Liver (tissue), 9 donors: ENCODE measurements around the gene SCPEP1. TPM values are rescaled to one million over a fixed set of nuclear protein-coding genes. Genes with fewer than 3 reads are reported as not detected.

Experiments
- DNase-seq: peaks from one replicate; pipeline ENCODE4 v3.0.0-alpha.2; 2017; ENCODE audit warnings: low spot score
- H3K27ac ChIP-seq, 2 donors: one replicate each; pipeline ENCODE4 v1.7.0; 2013; ENCODE audit warnings: inconsistent platforms in 2 of 2, low read length in 2 of 2, control low read depth in 1 of 2, low read depth in 1 of 2, mild to moderate bottlenecking in 1 of 2
- H3K27me3 ChIP-seq, 4 donors: one replicate each; pipeline versions ENCODE4 v1.6.1 to v1.7.0; 2013; ENCODE audit warnings: low read length in 3 of 4, inconsistent platforms in 1 of 4, mild to moderate bottlenecking in 1 of 4, moderate library complexity in 1 of 4; ENCODE audit not compliant: control insufficient read depth in 4 of 4, insufficient read depth in 4 of 4
- H3K36me3 ChIP-seq, 4 donors: one replicate each; pipeline versions ENCODE4 v1.6.1 to v1.7.0; 2013; ENCODE audit warnings: low read length in 3 of 4, mild to moderate bottlenecking in 3 of 4, low read depth in 1 of 4, moderate library complexity in 1 of 4; ENCODE audit not compliant: control insufficient read depth in 4 of 4, insufficient read depth in 3 of 4
- H3K4me1 ChIP-seq, 4 donors: one replicate each; pipeline versions ENCODE4 v1.6.1 to v1.7.0; 2013; ENCODE audit warnings: low read length in 3 of 4, mild to moderate bottlenecking in 3 of 4, moderate library complexity in 1 of 4; ENCODE audit not compliant: control insufficient read depth in 4 of 4, insufficient read depth in 4 of 4
- H3K4me3 ChIP-seq, 3 donors: one replicate each; pipeline versions ENCODE4 v1.6.1 to v1.7.0; 2013; ENCODE audit warnings: low read length in 3 of 3, control low read depth in 1 of 3, low read depth in 1 of 3, mild to moderate bottlenecking in 1 of 3
- H3K9ac ChIP-seq, 2 donors: one replicate each; pipeline ENCODE4 v1.7.0; 2013; ENCODE audit warnings: low read length in 2 of 2, mild to moderate bottlenecking in 2 of 2, moderate library complexity in 2 of 2, control low read depth in 1 of 2, low read depth in 1 of 2
- H3K9me3 ChIP-seq, 4 donors: one replicate each; pipeline versions ENCODE4 v1.6.1 to v1.7.0; 2013; ENCODE audit warnings: low read length in 3 of 4; ENCODE audit not compliant: control insufficient read depth in 4 of 4
- CTCF ChIP-seq: fragments of 150-350 bp; IDR thresholded peaks from 2 replicates; pipeline ENCODE4 v1.5.1; 2017; ENCODE audit warnings: improper control_type of control experiment, low read depth, low read length; ENCODE audit not compliant: missing input control
- EGR1 ChIP-seq, 2 donors: IDR thresholded peaks; 2 replicates each; pipeline ENCODE4 v1.6.1; 2016 to 2018; ENCODE audit warnings: antibody characterized with exemption in 2 of 2, low read depth in 2 of 2
- FOXA1 ChIP-seq: IDR thresholded peaks from 2 replicates; pipeline ENCODE4 v1.6.1; 2016; ENCODE audit warnings: antibody characterized with exemption
- GABPA ChIP-seq, 2 donors: IDR thresholded peaks in 1 of 2; conservative IDR thresholded peaks in 1 of 2; 2 replicates each; pipeline ENCODE4 v1.6.1; 2016; ENCODE audit warnings: antibody characterized with exemption in 2 of 2, mild to moderate bottlenecking in 1 of 2, moderate library complexity in 1 of 2
- HNF4A ChIP-seq, 2 donors: conservative IDR thresholded peaks; 2 replicates each; pipeline ENCODE4 v1.6.1; 2016; ENCODE audit warnings: antibody characterized with exemption in 2 of 2, mild to moderate bottlenecking in 2 of 2
- HNF4G ChIP-seq: IDR thresholded peaks from 2 replicates; pipeline ENCODE4 v1.6.1; 2016; ENCODE audit warnings: antibody characterized with exemption
- JUND ChIP-seq, 2 donors: IDR thresholded peaks; 2 replicates each; pipeline ENCODE4 v1.6.1; 2016; ENCODE audit warnings: antibody characterized with exemption in 2 of 2
- MAX ChIP-seq: IDR thresholded peaks from 2 replicates; pipeline ENCODE4 v1.6.1; 2016; ENCODE audit warnings: antibody characterized with exemption
- NR2F2 ChIP-seq: IDR thresholded peaks from 2 replicates; pipeline ENCODE4 v1.6.1; 2016; ENCODE audit warnings: antibody characterized with exemption
- RAD21 ChIP-seq, 2 donors: IDR thresholded peaks; 2 replicates each; pipeline ENCODE4 v1.6.1; 2016; ENCODE audit warnings: antibody characterized with exemption in 2 of 2, mild to moderate bottlenecking in 2 of 2
- RXRA ChIP-seq, 2 donors: IDR thresholded peaks; 2 replicates each; pipeline ENCODE4 v1.6.1; 2017 to 2018; ENCODE audit warnings: antibody characterized with exemption in 2 of 2, mild to moderate bottlenecking in 1 of 2
- SP1 ChIP-seq: IDR thresholded peaks from 2 replicates; pipeline ENCODE4 v1.6.1; 2018; ENCODE audit warnings: antibody characterized with exemption, mild to moderate bottlenecking
- TAF1 ChIP-seq: conservative IDR thresholded peaks from 2 replicates; pipeline ENCODE4 v1.6.1; 2016; ENCODE audit warnings: antibody characterized with exemption, mild to moderate bottlenecking
- YY1 ChIP-seq: IDR thresholded peaks from 2 replicates; pipeline ENCODE4 v1.6.1; 2016; ENCODE audit warnings: antibody characterized with exemption, mild to moderate bottlenecking
- WGBS: extraction: QIAGEN DNeasy Blood & Tissue Kit; methylation state at CpG from one replicate; pipeline ENCODE4 v1.1.7; 2013; 5-methylcytosine and 5-hydroxymethylcytosine counted together
- polyA plus RNA-seq, 2 donors: library from polyadenylated mRNA; stranded (reverse) in 1 of 2; unstranded in 1 of 2; fragments of 200-250 nt in 1 of 2; fragments of >200 nt in 1 of 2; fragmentation: Nextera tagmentation in 1 of 2; extraction: Ambion mirVana in 1 of 2; gene quantifications; one replicate each; pipeline versions ENCODE4 v1.2.1 to v1.2.3, GENCODE V29; 2013 to 2015
- total RNA-seq, 2 donors: library from RNA; depleted of rRNA; stranded (reverse); fragments of >200 nt; gene quantifications; one replicate each; pipeline ENCODE4 v1.2.3, GENCODE V29; 2014
- TF ChIP-seq, protein P1 (sequence below): IDR thresholded peaks from 2 replicates; pipeline ENCODE4 v1.6.1; 2016; ENCODE audit warnings: antibody characterized with exemption
- TF ChIP-seq, protein P2 (sequence below): IDR thresholded peaks from 2 replicates; pipeline ENCODE4 v1.6.1; 2016; ENCODE audit warnings: antibody characterized with exemption
- TF ChIP-seq, protein P3 (sequence below): IDR thresholded peaks from 2 replicates; pipeline ENCODE4 v1.6.1; 2016; ENCODE audit warnings: antibody characterized with exemption, mild to moderate bottlenecking
- donor health status: healthy.
- donor health status: healthy.
- donor health status: healthy.
- donor health status: healthy.
- donor health status: healthy.

SCPEP1 gene
- total and polyA plus RNA-seq, 4 donors: 15.7 to 29.3 (median 28.2) TPM

- 95% methylated on average over 4 of the region's 4 CpGs for WGBS
- Histone ChIP-seq H3K36me3 (peaks cover 0 to 16% (median 3%) of the 10 kb centered on the region in 4 donors), H3K27ac (no peak overlapping the region), H3K9ac (no peak overlapping the region), H3K4me1 (peaks cover 0 to 9% (median 4%) of the 10 kb centered on the region in 4 donors), H3K9me3 (no peaks in the 10 kb centered on the region), H3K4me3 (no peak overlapping the region), H3K27me3 (no peaks in the 10 kb centered on the region)
- no peak for DNase-seq
- no peak for TF ChIP-seq RXRA (IDR thresholded peaks at IDR 0.05)
- TF ChIP-seq, protein P1, sequence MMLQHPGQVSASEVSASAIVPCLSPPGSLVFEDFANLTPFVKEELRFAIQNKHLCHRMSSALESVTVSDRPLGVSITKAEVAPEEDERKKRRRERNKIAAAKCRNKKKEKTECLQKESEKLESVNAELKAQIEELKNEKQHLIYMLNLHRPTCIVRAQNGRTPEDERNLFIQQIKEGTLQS: no peak
- no peak for TF ChIP-seq MAX
- TF ChIP-seq FOXA1: no peak
- no peak for TF ChIP-seq RAD21 (IDR thresholded peaks at IDR 0.05)
- TF ChIP-seq HNF4G: no peak
- no peak for TF ChIP-seq YY1
- no peak for TF ChIP-seq JUND (IDR thresholded peaks at IDR 0.05)
- TF ChIP-seq EGR1 (IDR thresholded peaks at IDR 0.05; ENCODE audit: low read depth in 2 of 2): no peak
- no peak for TF ChIP-seq HNF4A (conservative IDR thresholded peaks at IDR 0.05)
- TF ChIP-seq CTCF: no peak
Measured at GRCh38 chr17:56988901-56989572, 11.1 kb downstream of the SCPEP1 start.

- H3K27me3 ChIP-seq: no peaks in the 10 kb centered on the region
- no peak for TF ChIP-seq HNF4A (conservative IDR thresholded peaks at IDR 0.05)
- no peak for TF ChIP-seq NR2F2
- TF ChIP-seq, protein P1: no peak
- no peak for TF ChIP-seq FOXA1
- TF ChIP-seq YY1: no peak
- TF ChIP-seq HNF4G: no peak
- no peak for TF ChIP-seq EGR1 (IDR thresholded peaks at IDR 0.05; ENCODE audit: low read depth in 2 of 2)
- TF ChIP-seq, protein P2, sequence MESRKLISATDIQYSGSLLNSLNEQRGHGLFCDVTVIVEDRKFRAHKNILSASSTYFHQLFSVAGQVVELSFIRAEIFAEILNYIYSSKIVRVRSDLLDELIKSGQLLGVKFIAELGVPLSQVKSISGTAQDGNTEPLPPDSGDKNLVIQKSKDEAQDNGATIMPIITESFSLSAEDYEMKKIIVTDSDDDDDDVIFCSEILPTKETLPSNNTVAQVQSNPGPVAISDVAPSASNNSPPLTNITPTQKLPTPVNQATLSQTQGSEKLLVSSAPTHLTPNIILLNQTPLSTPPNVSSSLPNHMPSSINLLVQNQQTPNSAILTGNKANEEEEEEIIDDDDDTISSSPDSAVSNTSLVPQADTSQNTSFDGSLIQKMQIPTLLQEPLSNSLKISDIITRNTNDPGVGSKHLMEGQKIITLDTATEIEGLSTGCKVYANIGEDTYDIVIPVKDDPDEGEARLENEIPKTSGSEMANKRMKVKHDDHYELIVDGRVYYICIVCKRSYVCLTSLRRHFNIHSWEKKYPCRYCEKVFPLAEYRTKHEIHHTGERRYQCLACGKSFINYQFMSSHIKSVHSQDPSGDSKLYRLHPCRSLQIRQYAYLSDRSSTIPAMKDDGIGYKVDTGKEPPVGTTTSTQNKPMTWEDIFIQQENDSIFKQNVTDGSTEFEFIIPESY: no peak
- TF ChIP-seq, protein P3, sequence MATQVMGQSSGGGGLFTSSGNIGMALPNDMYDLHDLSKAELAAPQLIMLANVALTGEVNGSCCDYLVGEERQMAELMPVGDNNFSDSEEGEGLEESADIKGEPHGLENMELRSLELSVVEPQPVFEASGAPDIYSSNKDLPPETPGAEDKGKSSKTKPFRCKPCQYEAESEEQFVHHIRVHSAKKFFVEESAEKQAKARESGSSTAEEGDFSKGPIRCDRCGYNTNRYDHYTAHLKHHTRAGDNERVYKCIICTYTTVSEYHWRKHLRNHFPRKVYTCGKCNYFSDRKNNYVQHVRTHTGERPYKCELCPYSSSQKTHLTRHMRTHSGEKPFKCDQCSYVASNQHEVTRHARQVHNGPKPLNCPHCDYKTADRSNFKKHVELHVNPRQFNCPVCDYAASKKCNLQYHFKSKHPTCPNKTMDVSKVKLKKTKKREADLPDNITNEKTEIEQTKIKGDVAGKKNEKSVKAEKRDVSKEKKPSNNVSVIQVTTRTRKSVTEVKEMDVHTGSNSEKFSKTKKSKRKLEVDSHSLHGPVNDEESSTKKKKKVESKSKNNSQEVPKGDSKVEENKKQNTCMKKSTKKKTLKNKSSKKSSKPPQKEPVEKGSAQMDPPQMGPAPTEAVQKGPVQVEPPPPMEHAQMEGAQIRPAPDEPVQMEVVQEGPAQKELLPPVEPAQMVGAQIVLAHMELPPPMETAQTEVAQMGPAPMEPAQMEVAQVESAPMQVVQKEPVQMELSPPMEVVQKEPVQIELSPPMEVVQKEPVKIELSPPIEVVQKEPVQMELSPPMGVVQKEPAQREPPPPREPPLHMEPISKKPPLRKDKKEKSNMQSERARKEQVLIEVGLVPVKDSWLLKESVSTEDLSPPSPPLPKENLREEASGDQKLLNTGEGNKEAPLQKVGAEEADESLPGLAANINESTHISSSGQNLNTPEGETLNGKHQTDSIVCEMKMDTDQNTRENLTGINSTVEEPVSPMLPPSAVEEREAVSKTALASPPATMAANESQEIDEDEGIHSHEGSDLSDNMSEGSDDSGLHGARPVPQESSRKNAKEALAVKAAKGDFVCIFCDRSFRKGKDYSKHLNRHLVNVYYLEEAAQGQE: no peak
- TF ChIP-seq RAD21 (IDR thresholded peaks at IDR 0.05): no peak
- no peak for TF ChIP-seq SP1
- no peak for TF ChIP-seq TAF1
- TF ChIP-seq GABPA (IDR thresholded peaks at IDR 0.05 in 1 of 2, conservative IDR thresholded peaks at IDR 0.05 in 1 of 2): no peak
- TF ChIP-seq RXRA (IDR thresholded peaks at IDR 0.05): no peak
- no peaks in the 10 kb centered on the region for H3K9me3 ChIP-seq
- H3K4me3 ChIP-seq: no peak overlapping the region
- no peak overlapping the region for H3K27ac ChIP-seq
- DNase-seq: no peak
- peaks cover 0 to 31% (median 13%) of the 10 kb centered on the region in 4 donors for H3K36me3 ChIP-seq
- peaks cover 0 to 9% (median 4%) of the 10 kb centered on the region in 4 donors for H3K4me1 ChIP-seq
- 84% methylated on average over 1 of the region's 1 CpG for WGBS
- no peak overlapping the region for H3K9ac ChIP-seq
Measured at GRCh38 chr17:56992364-56992763, 14.4 kb downstream of the SCPEP1 start.
